Upper lobe of left lung (tissue), 4 donors: Measurements from ENCODE around the gene MCF2L2.

ENCODE experiments used
- CTCF ChIP-seq, 6 experiments: fragments of 450-650 bp in 4 of 6; fragments of 200-600 bp in 2 of 6; sonication (generic) in 2 of 6; IDR thresholded peaks; one replicate each; pipeline ENCODE4 v1.5.1; 2016 to 2019; ENCODE audit warnings: antibody characterized with exemption in 6 of 6
- EP300 ChIP-seq, 4 donors: sonication (generic); formaldehyde crosslinking; IDR thresholded peaks; one replicate each; pipeline ENCODE4 v1.5.1; 2017; ENCODE audit warnings: antibody characterized with exemption in 4 of 4, control low read depth in 2 of 4
- POLR2A ChIP-seq, 4 donors: fragments of 450-650 bp; IDR thresholded peaks; one replicate each; pipeline ENCODE4 v1.5.1; 2016 to 2017; ENCODE audit warnings: antibody characterized with exemption in 4 of 4, mild to moderate bottlenecking in 2 of 4

GRCh38 chr3:183308751-183309150 lies 119.7 kb downstream of the MCF2L2 start:
- TF ChIP-seq POLR2A (IDR thresholded peaks at IDR 0.05): no peak
- no peak for TF ChIP-seq CTCF (IDR thresholded peaks at IDR 0.05)
- TF ChIP-seq EP300 (IDR thresholded peaks at IDR 0.05): no peak
